ENCODE data around the gene SPRY4. TPM values are rescaled to one million over a fixed set of nuclear protein-coding genes. Genes with fewer than 3 reads are reported as not detected.
"Not testable (repeated sequence)": the region's sequence is repeated elsewhere in the genome, so short reads cannot be mapped to it uniquely, and the experiment has no call there.

Gene SPRY4
- polyA plus RNA-seq, 2 donors = 0.65 to 1.3 TPM

GRCh38 chr5:142342128-142342981 lies 17.5 kb upstream of the SPRY4 start:
- Histone ChIP-seq H3K9me3 (ENCODE audit: control insufficient read depth in 2 of 2, insufficient read depth in 1 of 2, low read depth in 1 of 2, low read length in 1 of 2) (peaks cover 0 to 3% of the 10 kb centered on the region in 2 donors), H3K27me3 (ENCODE audit: control insufficient read depth in 1 of 2, insufficient read depth in 2 of 2, low read length in 2 of 2) (no peaks in the 10 kb centered on the region), H3K4me3 (ENCODE audit: low read depth in 1 of 2, low read length in 2 of 2) (no peak overlapping the region), H3K27ac (ENCODE audit: low read depth in 2 of 2, low read length in 1 of 2) (no peak overlapping the region), H3K4me1 (ENCODE audit: control insufficient read depth in 2 of 2, insufficient read depth in 2 of 2, low read length in 1 of 2) (no peaks in the 10 kb centered on the region), H3K36me3 (ENCODE audit: control insufficient read depth in 2 of 2, insufficient read depth in 2 of 2, low read length in 1 of 2) (no peaks in the 10 kb centered on the region)
- 78 to 80% methylated on average over 16 of the region's 16 CpGs for WGBS, 2 donors

DNA sequence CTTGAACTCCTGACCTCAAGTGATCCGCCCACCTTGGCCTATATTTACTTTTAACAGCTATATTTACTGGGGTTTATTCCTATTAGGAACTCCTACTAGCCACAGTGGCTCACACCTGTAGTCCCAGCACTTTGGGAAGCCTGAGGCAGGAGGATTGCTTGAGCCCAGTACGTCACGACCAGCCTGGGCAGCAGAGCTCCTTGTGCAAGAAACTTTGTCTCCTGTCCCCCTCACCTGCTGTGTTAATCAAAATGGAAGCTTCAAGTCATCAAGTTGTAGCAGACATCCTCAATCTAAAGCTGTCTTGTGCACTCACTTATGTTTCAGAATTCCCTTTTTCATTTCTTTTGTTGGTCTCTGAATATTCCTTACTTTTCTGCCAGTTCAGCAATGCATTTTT lies 15.0 kb upstream of the SPRY4 start:
- WGBS, 2 donors = 91 to 92% methylated on average over 3 of the region's 3 CpGs
- no peak overlapping the region for H3K27ac ChIP-seq (ENCODE audit: low read depth in 2 of 2, low read length in 1 of 2)
- H3K36me3 ChIP-seq (ENCODE audit: control insufficient read depth in 2 of 2, insufficient read depth in 2 of 2, low read length in 1 of 2) = no peaks in the 10 kb centered on the region
- H3K4me1 ChIP-seq (ENCODE audit: control insufficient read depth in 2 of 2, insufficient read depth in 2 of 2, low read length in 1 of 2) = no peaks in the 10 kb centered on the region
- no peak overlapping the region for H3K4me3 ChIP-seq (ENCODE audit: low read depth in 1 of 2, low read length in 2 of 2)
- H3K27me3 ChIP-seq (ENCODE audit: control insufficient read depth in 1 of 2, insufficient read depth in 2 of 2, low read length in 2 of 2) = no peaks in the 10 kb centered on the region
- peaks cover 0 to 3% of the 10 kb centered on the region in 2 donors for H3K9me3 ChIP-seq (ENCODE audit: control insufficient read depth in 2 of 2, insufficient read depth in 1 of 2, low read depth in 1 of 2, low read length in 1 of 2)

GRCh38 chr5:142334538-142334937 lies 9.7 kb upstream of the SPRY4 start:
- Histone ChIP-seq H3K27ac (ENCODE audit: low read depth in 2 of 2, low read length in 1 of 2) (no peak overlapping the region), H3K27me3 (ENCODE audit: control insufficient read depth in 1 of 2, insufficient read depth in 2 of 2, low read length in 2 of 2) (no peaks in the 10 kb centered on the region), H3K36me3 (ENCODE audit: control insufficient read depth in 2 of 2, insufficient read depth in 2 of 2, low read length in 1 of 2) (no peaks in the 10 kb centered on the region), H3K4me1 (ENCODE audit: control insufficient read depth in 2 of 2, insufficient read depth in 2 of 2, low read length in 1 of 2) (no peaks in the 10 kb centered on the region), H3K4me3 (ENCODE audit: low read depth in 1 of 2, low read length in 2 of 2) (no peak overlapping the region), H3K9me3 (ENCODE audit: control insufficient read depth in 2 of 2, insufficient read depth in 1 of 2, low read depth in 1 of 2, low read length in 1 of 2) (no peaks in the 10 kb centered on the region)

- not testable (repeated sequence) for H3K4me1 ChIP-seq (ENCODE audit: control insufficient read depth in 2 of 2, insufficient read depth in 2 of 2, low read length in 1 of 2); H3K27me3 ChIP-seq (ENCODE audit: control insufficient read depth in 1 of 2, insufficient read depth in 2 of 2, low read length in 2 of 2); H3K36me3 ChIP-seq (ENCODE audit: control insufficient read depth in 2 of 2, insufficient read depth in 2 of 2, low read length in 1 of 2); H3K4me3 ChIP-seq (ENCODE audit: low read depth in 1 of 2, low read length in 2 of 2); H3K27ac ChIP-seq (ENCODE audit: low read depth in 2 of 2, low read length in 1 of 2); H3K9me3 ChIP-seq (ENCODE audit: control insufficient read depth in 2 of 2, insufficient read depth in 1 of 2, low read depth in 1 of 2, low read length in 1 of 2)
- WGBS, 2 donors = 96 to 99% methylated on average over 2 of the region's 2 CpGs
Observed at GRCh38 chr5:142333749-142334148, 8.9 kb upstream of the SPRY4 start.

- Histone ChIP-seq H3K27ac (ENCODE audit: low read depth in 2 of 2, low read length in 1 of 2) (no peak overlapping the region), H3K36me3 (ENCODE audit: control insufficient read depth in 2 of 2, insufficient read depth in 2 of 2, low read length in 1 of 2) (no peaks in the 10 kb centered on the region), H3K4me1 (ENCODE audit: control insufficient read depth in 2 of 2, insufficient read depth in 2 of 2, low read length in 1 of 2) (peaks cover 0 to under 1% of the 10 kb centered on the region in 2 donors), H3K9me3 (ENCODE audit: control insufficient read depth in 2 of 2, insufficient read depth in 1 of 2, low read depth in 1 of 2, low read length in 1 of 2) (no peaks in the 10 kb centered on the region), H3K4me3 (ENCODE audit: low read depth in 1 of 2, low read length in 2 of 2) (no peak overlapping the region), H3K27me3 (ENCODE audit: control insufficient read depth in 1 of 2, insufficient read depth in 2 of 2, low read length in 2 of 2) (no peaks in the 10 kb centered on the region)
- 49 to 89% methylated on average over 2 of the region's 2 CpGs for WGBS, 2 donors
Observed at GRCh38 chr5:142330444-142330843, 5.6 kb upstream of the SPRY4 start.

- Histone ChIP-seq H3K4me3 (ENCODE audit: low read depth in 1 of 2, low read length in 2 of 2) (no peak overlapping the region), H3K4me1 (ENCODE audit: control insufficient read depth in 2 of 2, insufficient read depth in 2 of 2, low read length in 1 of 2) (peaks cover 3% of the 10 kb centered on the region in 2 donors), H3K36me3 (ENCODE audit: control insufficient read depth in 2 of 2, insufficient read depth in 2 of 2, low read length in 1 of 2) (no peaks in the 10 kb centered on the region), H3K9me3 (ENCODE audit: control insufficient read depth in 2 of 2, insufficient read depth in 1 of 2, low read depth in 1 of 2, low read length in 1 of 2) (no peaks in the 10 kb centered on the region), H3K27me3 (ENCODE audit: control insufficient read depth in 1 of 2, insufficient read depth in 2 of 2, low read length in 2 of 2) (no peaks in the 10 kb centered on the region), H3K27ac (ENCODE audit: low read depth in 2 of 2, low read length in 1 of 2) (no peak overlapping the region)
- WGBS, 2 donors = 94% methylated on average over 6 of the region's 6 CpGs
Observed at GRCh38 chr5:142330026-142330425, 5.2 kb upstream of the SPRY4 start.

GRCh38 chr5:142327111-142327842 lies 2.5 kb upstream of the SPRY4 start:
- peaks cover 0 to 5% of the 10 kb centered on the region in 2 donors for H3K27me3 ChIP-seq (ENCODE audit: control insufficient read depth in 1 of 2, insufficient read depth in 2 of 2, low read length in 2 of 2)
- no peak overlapping the region for H3K4me3 ChIP-seq (ENCODE audit: low read depth in 1 of 2, low read length in 2 of 2)
- H3K36me3 ChIP-seq (ENCODE audit: control insufficient read depth in 2 of 2, insufficient read depth in 2 of 2, low read length in 1 of 2) = no peaks in the 10 kb centered on the region
- WGBS, 2 donors = 67 to 70% methylated on average over 9 of the region's 9 CpGs
- H3K9me3 ChIP-seq (ENCODE audit: control insufficient read depth in 2 of 2, insufficient read depth in 1 of 2, low read depth in 1 of 2, low read length in 1 of 2) = no peaks in the 10 kb centered on the region
- no peak overlapping the region for H3K27ac ChIP-seq (ENCODE audit: low read depth in 2 of 2, low read length in 1 of 2)
- peaks cover 8 to 13% of the 10 kb centered on the region in 2 donors for H3K4me1 ChIP-seq (ENCODE audit: control insufficient read depth in 2 of 2, insufficient read depth in 2 of 2, low read length in 1 of 2)

DNA sequence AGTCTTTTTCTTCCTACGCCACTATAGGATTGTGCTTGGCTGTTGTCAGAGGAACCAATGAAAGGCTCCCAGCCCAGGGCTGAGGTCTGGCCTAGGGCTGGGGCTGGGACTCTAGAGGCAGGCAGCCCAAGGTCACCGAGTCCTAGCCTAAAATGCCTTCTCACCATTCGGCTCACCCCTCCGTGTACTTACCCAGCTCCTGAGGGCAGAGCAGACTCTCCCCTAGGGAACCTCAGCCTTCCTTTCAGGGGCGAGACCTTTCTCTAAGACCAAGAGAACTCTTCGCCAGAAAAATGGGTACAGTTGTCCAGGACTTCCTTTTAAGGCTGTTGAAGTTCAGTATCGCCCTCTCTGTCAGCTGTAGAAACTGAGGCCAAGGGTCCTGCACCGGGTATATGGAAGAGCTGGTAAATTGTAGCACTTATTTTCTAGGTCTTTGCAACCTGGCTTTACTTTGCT lies 1.7 kb upstream of the SPRY4 start:
- no peaks in the 10 kb centered on the region for H3K36me3 ChIP-seq (ENCODE audit: control insufficient read depth in 2 of 2, insufficient read depth in 2 of 2, low read length in 1 of 2)
- peak overlapping the region in 1 of 2 donors; percentile 47 for H3K27ac ChIP-seq (ENCODE audit: low read depth in 2 of 2, low read length in 1 of 2)
- H3K4me3 ChIP-seq (ENCODE audit: low read depth in 1 of 2, low read length in 2 of 2) = no peak overlapping the region
- H3K9me3 ChIP-seq (ENCODE audit: control insufficient read depth in 2 of 2, insufficient read depth in 1 of 2, low read depth in 1 of 2, low read length in 1 of 2) = no peaks in the 10 kb centered on the region
- H3K4me1 ChIP-seq (ENCODE audit: control insufficient read depth in 2 of 2, insufficient read depth in 2 of 2, low read length in 1 of 2) = peaks cover 8 to 13% of the 10 kb centered on the region in 2 donors
- peaks cover 0 to 5% of the 10 kb centered on the region in 2 donors for H3K27me3 ChIP-seq (ENCODE audit: control insufficient read depth in 1 of 2, insufficient read depth in 2 of 2, low read length in 2 of 2)
- WGBS, 2 donors = 54 to 58% methylated on average over 8 of the region's 8 CpGs

- Histone ChIP-seq H3K4me3 (ENCODE audit: low read depth in 1 of 2, low read length in 2 of 2) (peak overlapping the region in 1 of 2 donors; percentile 50), H3K36me3 (ENCODE audit: control insufficient read depth in 2 of 2, insufficient read depth in 2 of 2, low read length in 1 of 2) (no peaks in the 10 kb centered on the region), H3K4me1 (ENCODE audit: control insufficient read depth in 2 of 2, insufficient read depth in 2 of 2, low read length in 1 of 2) (peaks cover 8 to 13% of the 10 kb centered on the region in 2 donors), H3K27ac (ENCODE audit: low read depth in 2 of 2, low read length in 1 of 2) (peak overlapping the region; percentile 4 to 47), H3K9me3 (ENCODE audit: control insufficient read depth in 2 of 2, insufficient read depth in 1 of 2, low read depth in 1 of 2, low read length in 1 of 2) (no peaks in the 10 kb centered on the region), H3K27me3 (ENCODE audit: control insufficient read depth in 1 of 2, insufficient read depth in 2 of 2, low read length in 2 of 2) (peaks cover 0 to 5% of the 10 kb centered on the region in 2 donors)
- WGBS, 2 donors = 6 to 9% methylated on average over 39 to 44 of the region's 44 CpGs
Observed at GRCh38 chr5:142325725-142326479, 1.1 kb upstream of the SPRY4 start.
